Measurements from ENCODE around the gene UBL5.

GRCh38 chr19:9823816-9824215, 3.9 kb upstream of the UBL5 start:
- TF ChIP-seq HDGF (IDR thresholded peaks at IDR 0.05; ENCODE audit: borderline replicate concordance) (no peak), BHLHE40 (IDR thresholded peaks at IDR 0.05; ENCODE audit: borderline replicate concordance) (no peak), FOXM1 (IDR thresholded peaks at IDR 0.05; ENCODE audit: borderline replicate concordance) (no peak), FOXA1 (IDR thresholded peaks at IDR 0.05) (no peak), TARDBP (IDR thresholded peaks at IDR 0.05) (no peak), SP1 (IDR thresholded peaks at IDR 0.05) (no peak), ELF4 (IDR thresholded peaks at IDR 0.05) (no peak), NFRKB (IDR thresholded peaks at IDR 0.05) (no peak), ZNF384 (IDR thresholded peaks at IDR 0.05) (no peak), ARNT (IDR thresholded peaks at IDR 0.05) (no peak), SUZ12 (IDR thresholded peaks at IDR 0.05) (no peak), FOXK2 (IDR thresholded peaks at IDR 0.05) (no peak), LEF1 (IDR thresholded peaks at IDR 0.05; ENCODE audit: borderline replicate concordance) (no peak)

All from HEK293T (cell line).